ENCODE measurements around the gene ATP2A2.
"Not testable (repeated sequence)": the region's sequence is repeated elsewhere in the genome, so short reads cannot be mapped to it uniquely, and the experiment has no call there.

Gene ATP2A2

GRCh38 chr12:110370732-110371231 lies 89.7 kb downstream of the ATP2A2 start:
- no peak for DNase-seq (ENCODE audit: low read depth)

- no peak for DNase-seq (ENCODE audit: low read depth)
These were observed 90.5 kb downstream of the ATP2A2 start for GRCh38 chr12:110371408-110372055.

- no peak for DNase-seq (ENCODE audit: low read depth)
These were observed 91.0 kb downstream of the ATP2A2 start for GRCh38 chr12:110372056-110372425.

- no peak for DNase-seq (ENCODE audit: low read depth)
These were observed 92.0 kb downstream of the ATP2A2 start for GRCh38 chr12:110373025-110373424.

GRCh38 chr12:110373425-110373824 lies 92.4 kb downstream of the ATP2A2 start:
- no peak for DNase-seq (ENCODE audit: low read depth)

GRCh38 chr12:110373962-110374611 lies 93.0 kb downstream of the ATP2A2 start:
- no peak for DNase-seq (ENCODE audit: low read depth)

GRCh38 chr12:110378131-110378790 lies 97.2 kb downstream of the ATP2A2 start:
- not testable (repeated sequence) for DNase-seq (ENCODE audit: low read depth)

- no peak for DNase-seq (ENCODE audit: low read depth)
These were observed 98.2 kb downstream of the ATP2A2 start for GRCh38 chr12:110379197-110379596.

- no peak for DNase-seq (ENCODE audit: low read depth)
These were observed 98.6 kb downstream of the ATP2A2 start for GRCh38 chr12:110379631-110380030.

GRCh38 chr12:110382683-110383082 lies 101.6 kb downstream of the ATP2A2 start:
- DNase-seq (ENCODE audit: low read depth), result no peak

Measured in stimulated activated CD8-positive, alpha-beta memory T cell treated with anti-CD3 and anti-CD28 coated beads, Interleukin-7, amount 100 ng/mL, for 24 hours (primary cell).